HepG2 (cell line): ENCODE measurements around the gene CCDC197. TPM values are rescaled to one million over a fixed set of nuclear protein-coding genes. Genes with fewer than 3 reads are reported as not detected.
A peak's percentile ranks its signal among the peaks of the same experiment; 100 is the strongest.

Source experiments
- ATAC-seq: fragments of 200-7000 bp; cut with Tn5 transposase; 3 replicates; pipeline ENCODE4 v1.9.1; 2020; ENCODE audit warnings: mild to moderate bottlenecking, moderate library complexity
- BruUV-seq: library from RNA; stranded (reverse); fragments of 400-500 nt; replicated peaks from 2 replicates; lab custom pipeline; 2021; lab: Mats Ljungman, UMichigan
- CTCF ChIA-PET: fragments of 300-600 bp; formaldehyde crosslinking; extraction: SDS; loops from one replicate; lab custom pipeline; 2021; ENCODE audit warnings: low total read pairs, inconsistent platforms, low intra/inter-chr PET ratio; lab: Yijun Ruan, JAX
- POLR2A ChIA-PET: fragments of 350-600 bp; sonication (Branson Sonifier 250); formaldehyde crosslinking; loops from one replicate; lab custom pipeline; 2020; ENCODE audit warnings: antibody characterized with exemption, inconsistent platforms; lab: Yijun Ruan, JAX
- DNase-seq: peaks from one replicate; pipeline ENCODE4 v3.0.0-alpha.2; 2015; ENCODE audit warnings: low spot score
- FAIRE-seq: peaks from 3 replicates; lab custom pipeline; 2011; peaks lifted over from hg19 to GRCh38; lab: Jason Lieb, UNC
- H2AFZ ChIP-seq: one replicate; pipeline ENCODE4 v1.6.1; 2011; ENCODE audit warnings: low read length, inconsistent platforms
- H3K27ac ChIP-seq: fragments of 300-600 bp; 3 replicates; pipeline ENCODE4 v1.8.0; 2011; ENCODE audit warnings: mixed run types, mild to moderate bottlenecking, mixed read lengths, low read length, inconsistent platforms; ENCODE audit not compliant: insufficient read depth; ENCODE audit errors: extremely low read length
- H3K27me3 ChIP-seq, 2 experiments: fragments of 200-600 bp in 1 of 2; 2 replicates in 1 of 2; 3 replicates in 1 of 2; pipeline versions ENCODE4 v1.6.0 to v1.8.0; 2011; ENCODE audit warnings: low read length in 2 of 2, mild to moderate bottlenecking in 2 of 2, moderate library complexity in 2 of 2, inconsistent platforms in 1 of 2; ENCODE audit not compliant: insufficient read depth in 2 of 2, control insufficient read depth in 1 of 2
- H3K36me3 ChIP-seq, 2 experiments: fragments of 200-600 bp in 1 of 2; replicated peaks in 1 of 2; 2 replicates in 1 of 2; 3 replicates in 1 of 2; pipeline versions ENCODE4 v1.5.1 to v1.8.0; 2011; ENCODE audit warnings: low read length in 2 of 2, inconsistent platforms in 1 of 2; ENCODE audit not compliant: insufficient read depth in 2 of 2, control insufficient read depth in 1 of 2
- H3K4me1 ChIP-seq: 2 replicates; pipeline ENCODE4 v1.5.1; 2012; ENCODE audit warnings: low read length, inconsistent platforms; ENCODE audit not compliant: insufficient read depth
- H3K4me2 ChIP-seq: 2 replicates; pipeline ENCODE4 v1.6.0; 2011; ENCODE audit warnings: low read depth, low read length, inconsistent platforms
- H3K4me3 ChIP-seq, 3 experiments: fragments of 200-600 bp in 1 of 3; sonication (generic), shearing (Covaris generic) in 1 of 3; replicated peaks in 1 of 3; 2 replicates each; pipeline ENCODE4 v1.5.1; 2011 to 2016; ENCODE audit warnings: low read length in 3 of 3, inconsistent platforms in 2 of 3, low read depth in 2 of 3, mild to moderate bottlenecking in 2 of 3, control low read depth in 1 of 3, mixed read lengths in 1 of 3; ENCODE audit not compliant: insufficient read depth in 1 of 3
- H3K79me2 ChIP-seq: one replicate; pipeline ENCODE4 v1.6.1; 2011; ENCODE audit warnings: low read length, inconsistent platforms; ENCODE audit not compliant: insufficient read depth
- H3K9ac ChIP-seq: 2 replicates; pipeline ENCODE4 v1.6.0; 2011; ENCODE audit warnings: mild to moderate bottlenecking, low read depth, low read length, inconsistent platforms; ENCODE audit not compliant: insufficient read depth
- H3K9me3 ChIP-seq: 2 replicates; pipeline ENCODE4 v1.5.1; 2012; ENCODE audit warnings: mild to moderate bottlenecking, low read length
- H4K20me1 ChIP-seq: 2 replicates; pipeline ENCODE4 v1.6.0; 2011; ENCODE audit warnings: inconsistent platforms, mild to moderate bottlenecking, low read length, moderate library complexity; ENCODE audit not compliant: insufficient read depth
- ATF7-NPFF ChIP-seq: sonication (generic); formaldehyde crosslinking; IDR thresholded peaks from 2 replicates; pipeline ENCODE4 v1.8.1; 2023; ENCODE audit warnings: mild to moderate bottlenecking, low read depth, missing genetic modification reagents, moderate library complexity
- CBX5 ChIP-seq: sonication (generic); formaldehyde crosslinking; IDR thresholded peaks from 2 replicates; pipeline ENCODE4 v1.4.0; 2020; ENCODE audit warnings: missing genetic modification reagents, borderline replicate concordance
- CHD4 ChIP-seq: fragments of 200-600 bp; sonication (generic); IDR thresholded peaks from 2 replicates; pipeline ENCODE4 v1.7.0; 2017; ENCODE audit warnings: mild to moderate bottlenecking, low read length, borderline replicate concordance
- DPF2 ChIP-seq: sonication (generic); formaldehyde crosslinking; IDR thresholded peaks from 2 replicates; pipeline ENCODE4 v1.4.0; 2020; ENCODE audit warnings: mild to moderate bottlenecking, low read depth, missing genetic modification reagents, borderline replicate concordance
- PHF5A ChIP-seq: IDR thresholded peaks from one replicate; pipeline ENCODE4 v1.6.1; 2018; ENCODE audit warnings: low read depth, missing genetic modification reagents; ENCODE audit not compliant: unreplicated experiment
- POGK ChIP-seq: sonication (generic); formaldehyde crosslinking; conservative IDR thresholded peaks from 2 replicates; pipeline ENCODE4 v1.8.0; 2022; ENCODE audit warnings: mild to moderate bottlenecking, moderate library complexity, missing genetic modification reagents
- SNAPC4 ChIP-seq: sonication (generic); formaldehyde crosslinking; IDR thresholded peaks from 2 replicates; pipeline ENCODE4 v1.4.0; 2020; ENCODE audit warnings: mild to moderate bottlenecking, missing genetic modification reagents
- TAF15 ChIP-seq: fragments of 200-400 bp; formaldehyde crosslinking; IDR thresholded peaks from one replicate; pipeline ENCODE4 v1.6.1; 2018; ENCODE audit warnings: mild to moderate bottlenecking, low read depth, low read length; ENCODE audit not compliant: poor library complexity, severe bottlenecking
- ZBTB39 ChIP-seq: sonication (generic); formaldehyde crosslinking; IDR thresholded peaks from 2 replicates; pipeline ENCODE4 v1.5.0; 2020; ENCODE audit warnings: missing genetic modification reagents
- ZNF143 ChIP-seq: sonication (generic); formaldehyde crosslinking; IDR thresholded peaks from 2 replicates; pipeline ENCODE4 v1.4.0; 2020; ENCODE audit warnings: missing genetic modification reagents
- ZNF275 ChIP-seq: sonication (generic); formaldehyde crosslinking; IDR thresholded peaks from 2 replicates; pipeline ENCODE4 v1.8.0; 2022; ENCODE audit warnings: missing genetic modification reagents, mild to moderate bottlenecking, inconsistent platforms, borderline replicate concordance
- ZNF567 ChIP-seq: sonication (generic); formaldehyde crosslinking; IDR thresholded peaks from 2 replicates; pipeline ENCODE4 v1.8.1; 2023; ENCODE audit warnings: mild to moderate bottlenecking, missing genetic modification reagents, borderline replicate concordance
- ZNF672 ChIP-seq: sonication (generic); formaldehyde crosslinking; IDR thresholded peaks from 2 replicates; pipeline ENCODE4 v1.8.1; 2022; ENCODE audit warnings: missing genetic modification reagents
- WGBS: methylation state at CpG from one replicate; pipeline ENCODE4 v1.1.6; 2017; ENCODE audit warnings: low lambda C conversion rate; 5-methylcytosine and 5-hydroxymethylcytosine counted together
- in situ Hi-C: cut with HindIII; loops from 2 replicates; pipeline ENCODE4 v1.10.0; 2017; ENCODE audit warnings: low pct_unique_long_range_greater_than_20kb; ENCODE audit not compliant: extremely low pct_ligation_motif_present
- intact Hi-C: fragments of 100-400 bp; cut with micrococcal nuclease; formaldehyde crosslinking; loops from one replicate; pipeline ENCODE4 v1.10.0; 2022; ENCODE audit not compliant: unreplicated experiment
- polyA plus RNA-seq, 8 experiments: library from polyadenylated mRNA; depleted of rRNA in 3 of 8; stranded (reverse) in 7 of 8; unstranded in 1 of 8; fragments of >200 nt; fragmentation: Illumina TruSeq in 4 of 8; extraction: Trizol in 4 of 8; gene quantifications; 2 replicates each; pipeline versions ENCODE4 v1.2.1 to v1.2.3, GENCODE V29; 2011 to 2016; ENCODE audit warnings: low read depth in 4 of 8, missing spikeins in 1 of 8, mixed read lengths in 1 of 8; ENCODE audit not compliant: insufficient read depth in 1 of 8
- total RNA-seq, 5 experiments: library from RNA; depleted of rRNA; stranded (reverse); fragments of >200 nt; fragmentation: Illumina TruSeq; extraction: Trizol; gene quantifications; 2 replicates each; pipeline ENCODE4 v1.2.3, GENCODE V29; 2016; ENCODE audit warnings: low read depth in 1 of 5

The CCDC197 gene
- total and polyA plus RNA-seq, 2 of the 13 experiments (the other 11 are each of a cell fraction or from before 2014, with no cell fraction given), result 0.11 to 0.13 TPM

GRCh38 chr14:94058128-94058673, 61.1 kb downstream of the CCDC197 start:
- intact Hi-C loops (no loop called here), in situ Hi-C loops (loop anchor here (10.0 kb wide), 1 partner anchor 247 kb away; no protein-coding TSS in a partner anchor)
- Histone ChIP-seq H3K27me3 (no peaks in the 10 kb centered on the region), H3K27ac (peak overlapping the region; percentile 92), H3K9me3 (no peaks in the 10 kb centered on the region), H3K4me3 (peak overlapping the region in 1 of 3 experiments; percentile 15; a peak in 1 of 6 replicates), H3K36me3 (peaks cover 28 to 71% of the 10 kb centered on the region in 2 experiments), H2AFZ (no peak overlapping the region), H3K79me2 (peaks cover 28% of the 10 kb centered on the region), H3K4me2 (peak overlapping the region; percentile 65), H4K20me1 (no peaks in the 10 kb centered on the region), H3K4me1 (peaks cover 46% of the 10 kb centered on the region), H3K9ac (peak overlapping the region; percentile 71)
- DNase-seq (no peak), ATAC-seq (peak; percentile 51), FAIRE-seq (no peak)
- WGBS, result 15% methylated on average over 1 of the region's 1 CpG
- POLR2A ChIA-PET, result interaction anchor here (0.8 to 1.9 kb wide), 5 partner anchors 16 to 100 kb away, joined by 3 to 7 read pairs (median 4); partner anchors contain the start of genes DDX24 and IFI27L1
- BruUV-seq, result no TSS peak
- CTCF ChIA-PET, result no interaction called here
- TF ChIP-seq POGK (CRISPR knock-in tag) (peak; percentile 62; the same call in 1 of the 2 replicates), ZBTB39 (no peak), ZNF672 (CRISPR knock-in tag) (no peak), CBX5 (CRISPR knock-in tag) (no peak), ATF7-NPFF (no peak), DPF2 (CRISPR knock-in tag) (no peak), CHD4 (0 out of 2 replicates have a peak, but pooled peaks have one; percentile 10), SNAPC4 (CRISPR knock-in tag) (peak; percentile 72; the same call in 1 of the 2 replicates), ZNF143 (CRISPR knock-in tag) (no peak), PHF5A (peak; percentile 37), ZNF567 (CRISPR knock-in tag) (no peak), ZNF275 (peak; percentile 37; the same call in 1 of the 2 replicates), TAF15 (no peak)
